Pancreas (tissue), 10 donors: ENCODE measurements around the gene WBP11. TPM values are rescaled to one million over a fixed set of nuclear protein-coding genes. Genes with fewer than 3 reads are reported as not detected.

ENCODE experiments used
- ATAC-seq, 4 donors: fragments of 200-7000 bp; cut with Tn5 transposase; one replicate each; pipeline versions ENCODE4 v1.8.0 to v1.9.1; 2020; ENCODE audit warnings: mild to moderate bottlenecking in 4 of 4, moderate library complexity in 4 of 4
- DNase-seq, 6 donors: peaks; one replicate each; pipeline ENCODE4 v3.0.0-alpha.2; 2020
- FAIRE-seq: peaks from 2 replicates; lab custom pipeline; 2012; peaks lifted over from hg19 to GRCh38; lab: Jason Lieb, UNC
- H3K27ac ChIP-seq, 4 donors: fragments of 200-600 bp; sonication (generic); 1 replicate in 3 of 4; 2 replicates in 1 of 4; pipeline versions ENCODE4 v1.5.0 to v1.8.0; 2020
- H3K27me3 ChIP-seq, 4 donors: fragments of 200-600 bp; one replicate each; pipeline ENCODE4 v1.8.0; 2021
- H3K36me3 ChIP-seq, 3 donors: fragments of 200-600 bp; sonication (generic) in 1 of 3; one replicate each; pipeline versions ENCODE4 v1.5.0 to v1.8.0; 2020 to 2021
- H3K4me1 ChIP-seq, 3 donors: fragments of 200-600 bp; one replicate each; pipeline ENCODE4 v1.8.0; 2021
- H3K4me3 ChIP-seq, 4 donors: fragments of 200-600 bp; sonication (generic) in 2 of 4; one replicate each; pipeline versions ENCODE4 v1.5.0 to v1.8.0; 2020 to 2021
- H3K9me3 ChIP-seq, 4 donors: fragments of 200-600 bp; one replicate each; pipeline ENCODE4 v1.8.0; 2021
- WGBS, 2 donors: extraction: QIAGEN DNeasy Blood & Tissue Kit; methylation state at CpG; one replicate each; pipeline ENCODE4 v1.1.7; 2013; 5-methylcytosine and 5-hydroxymethylcytosine counted together
- intact Hi-C, 3 donors: fragments of 100-400 bp; cut with DNase I; formaldehyde crosslinking; loops; one replicate each; pipeline versions ENCODE4 v1.11.1 to v1.14.2; 2022
- polyA plus RNA-seq, 2 donors: library from polyadenylated mRNA; stranded (reverse); fragments of 200-250 nt; gene quantifications; one replicate each; pipeline ENCODE4 v1.2.3, GENCODE V29; 2013
- total RNA-seq, 6 donors: library from RNA; stranded (reverse); fragmentation: NEBNext Ultra II Directional in 4 of 6; extraction: Animal tissue kit (Norgen Biotek cat#: 25700) in 4 of 6; gene quantifications; one replicate each; pipeline versions ENCODE4 v1.2.1 to v1.2.4, GENCODE V29; 2021 to 2023
- TF ChIP-seq, protein P1 (sequence below), 4 donors: fragments of 200-600 bp; sonication (generic) in 3 of 4; IDR thresholded peaks; one replicate each; pipeline versions ENCODE4 v1.5.0 to v1.8.0; 2021; ENCODE audit warnings: antibody characterized with exemption in 4 of 4
- donor health status: healthy with polysubstance abuse.
- donor health status: DM: no; HTN: no; CAD: no; lungs with moderate emphysema.
- donor health status: DM: no; HTN: no; CAD: no.
- donor health status: control.
- donor health status: control.
- donor health status: Bipolar disorder and iron deficiency.
- donor health status: DM: yes; HTN: yes; CAD: no.
- donor health status: DM: no; HTN: no; CAD: no.
- donor health status: DM: no; HTN: no; CAD: no.
- donor health status: DM: yes; HTN: yes; CAD: no.

The WBP11 gene
- total and polyA plus RNA-seq, 8 donors = 7.9 to 28.5 (median 19.1) TPM

DNA sequence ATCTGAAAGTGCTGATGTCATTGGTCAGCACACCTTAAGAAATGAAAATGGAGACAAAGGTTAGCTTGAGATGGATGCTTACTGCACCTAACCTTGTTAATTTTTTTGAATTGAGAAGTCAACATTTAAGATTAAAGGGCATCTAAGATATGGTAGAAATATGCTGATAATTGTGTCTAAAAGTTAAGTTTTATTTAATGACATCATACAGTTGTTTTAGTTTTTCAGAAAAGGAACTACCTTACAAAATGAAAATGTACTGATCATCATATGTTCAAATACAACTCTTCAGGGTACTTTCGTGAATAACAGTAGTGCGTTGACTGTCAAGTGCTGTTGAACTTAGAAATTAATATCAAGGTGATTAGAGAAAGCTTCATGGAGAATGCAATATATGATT, 8.2 kb upstream of the WBP11 start:
- 74 to 83% methylated on average over 2 of the region's 2 CpGs for WGBS, 2 donors
- FAIRE-seq (no peak), ATAC-seq (no peak), DNase-seq (no peak)
- Histone ChIP-seq H3K9me3 (no peaks in the 10 kb centered on the region), H3K4me3 (no peak overlapping the region), H3K4me1 (peaks cover 0 to 6% (median 0%) of the 10 kb centered on the region in 3 donors), H3K36me3 (no peaks in the 10 kb centered on the region), H3K27ac (no peak overlapping the region), H3K27me3 (no peaks in the 10 kb centered on the region)
- intact Hi-C loops = no loop called here
- TF ChIP-seq, protein P1, sequence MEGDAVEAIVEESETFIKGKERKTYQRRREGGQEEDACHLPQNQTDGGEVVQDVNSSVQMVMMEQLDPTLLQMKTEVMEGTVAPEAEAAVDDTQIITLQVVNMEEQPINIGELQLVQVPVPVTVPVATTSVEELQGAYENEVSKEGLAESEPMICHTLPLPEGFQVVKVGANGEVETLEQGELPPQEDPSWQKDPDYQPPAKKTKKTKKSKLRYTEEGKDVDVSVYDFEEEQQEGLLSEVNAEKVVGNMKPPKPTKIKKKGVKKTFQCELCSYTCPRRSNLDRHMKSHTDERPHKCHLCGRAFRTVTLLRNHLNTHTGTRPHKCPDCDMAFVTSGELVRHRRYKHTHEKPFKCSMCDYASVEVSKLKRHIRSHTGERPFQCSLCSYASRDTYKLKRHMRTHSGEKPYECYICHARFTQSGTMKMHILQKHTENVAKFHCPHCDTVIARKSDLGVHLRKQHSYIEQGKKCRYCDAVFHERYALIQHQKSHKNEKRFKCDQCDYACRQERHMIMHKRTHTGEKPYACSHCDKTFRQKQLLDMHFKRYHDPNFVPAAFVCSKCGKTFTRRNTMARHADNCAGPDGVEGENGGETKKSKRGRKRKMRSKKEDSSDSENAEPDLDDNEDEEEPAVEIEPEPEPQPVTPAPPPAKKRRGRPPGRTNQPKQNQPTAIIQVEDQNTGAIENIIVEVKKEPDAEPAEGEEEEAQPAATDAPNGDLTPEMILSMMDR (IDR thresholded peaks at IDR 0.05) = no peak

- Histone ChIP-seq H3K4me3 (no peak overlapping the region), H3K4me1 (peaks cover 0 to 6% (median 0%) of the 10 kb centered on the region in 3 donors), H3K36me3 (no peaks in the 10 kb centered on the region), H3K9me3 (no peaks in the 10 kb centered on the region), H3K27ac (no peak overlapping the region), H3K27me3 (no peaks in the 10 kb centered on the region)
- TF ChIP-seq, protein P1 (IDR thresholded peaks at IDR 0.05) = peak in 1 of 4 donors; percentile 23
- WGBS, 2 donors = 83 to 88% methylated on average over 1 of the region's 1 CpG
- intact Hi-C loops = no loop called here
- FAIRE-seq (no peak), ATAC-seq (peak; percentile 60 to 95 (median 88)), DNase-seq (peak in 3 of 6 donors; percentile 19 to 43 (median 36))
Measured at GRCh38 chr12:14810953-14811483, 7.7 kb upstream of the WBP11 start.

- no peaks in the 10 kb centered on the region for H3K27me3 ChIP-seq
- intact Hi-C loops = no loop called here
- H3K4me3 ChIP-seq = no peak overlapping the region
- peaks cover 0 to 6% (median 0%) of the 10 kb centered on the region in 3 donors for H3K4me1 ChIP-seq
- no peak overlapping the region for H3K27ac ChIP-seq
- H3K9me3 ChIP-seq = no peaks in the 10 kb centered on the region
- DNase-seq (no peak), ATAC-seq (peak in 2 of 4 donors; percentile 27 to 42), FAIRE-seq (no peak)
- 65 to 69% methylated on average over 5 of the region's 5 CpGs for WGBS, 2 donors
- H3K36me3 ChIP-seq = no peaks in the 10 kb centered on the region
- TF ChIP-seq, protein P1 (IDR thresholded peaks at IDR 0.05) = no peak
Measured at GRCh38 chr12:14810167-14810952, 7.1 kb upstream of the WBP11 start.

DNA sequence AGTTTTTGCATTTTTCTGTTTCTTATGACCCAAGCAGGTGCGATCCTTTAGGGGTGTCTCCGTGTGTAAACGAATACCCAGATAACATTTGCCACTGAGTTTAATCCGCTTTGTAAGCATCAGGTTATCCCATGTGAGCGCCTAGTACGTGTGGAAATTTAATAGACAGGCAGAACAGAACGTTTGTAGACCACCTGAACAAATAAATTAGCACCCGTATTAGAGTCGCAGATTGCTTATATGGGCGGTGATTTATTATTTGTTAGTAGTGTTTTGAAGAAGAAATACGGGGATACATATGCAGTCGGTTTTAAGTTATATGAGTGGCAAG, 517 bp upstream of the WBP11 start:
- Histone ChIP-seq H3K4me3 (peak overlapping the region; percentile 23 to 88 (median 54)), H3K27me3 (no peaks in the 10 kb centered on the region), H3K9me3 (no peaks in the 10 kb centered on the region), H3K27ac (peak overlapping the region in 3 of 4 donors; percentile 42 to 87 (median 68)), H3K36me3 (peaks cover 0 to 7% (median 0%) of the 10 kb centered on the region in 3 donors), H3K4me1 (peaks cover 7 to 16% (median 11%) of the 10 kb centered on the region in 3 donors)
- DNase-seq (no peak), ATAC-seq (peak; percentile 15 to 33 (median 24)), FAIRE-seq (no peak)
- intact Hi-C loops = no loop called here
- TF ChIP-seq, protein P1 (IDR thresholded peaks at IDR 0.05) = no peak
- 0 to 1% methylated on average over 12 of the region's 12 CpGs for WGBS, 2 donors

GRCh38 chr12:14802721-14803010, 612 bp downstream of the WBP11 start:
- FAIRE-seq = no peak
- H3K4me1 ChIP-seq = peaks cover 7 to 16% (median 11%) of the 10 kb centered on the region in 3 donors
- DNase-seq = no peak

More at GRCh38 chr12:14802721-14803010, 612 bp downstream of the WBP11 start:
- peaks cover 0 to 15% (median 2%) of the 10 kb centered on the region in 3 donors for H3K36me3 ChIP-seq
- H3K27ac ChIP-seq = peak overlapping the region; percentile 68 to 87 (median 77)
- no peaks in the 10 kb centered on the region for H3K27me3 ChIP-seq
- TF ChIP-seq, protein P1 (IDR thresholded peaks at IDR 0.05) = no peak
- ATAC-seq = no peak
- peak overlapping the region; percentile 72 to 89 (median 84) for H3K4me3 ChIP-seq
- H3K9me3 ChIP-seq = no peaks in the 10 kb centered on the region
- intact Hi-C loops = no loop called here
- 0% methylated on average over 7 of the region's 7 CpGs for WGBS, 2 donors
